Stomach (tissue), 9 donors: ENCODE measurements around the gene TTC24. TPM values are rescaled to one million over a fixed set of nuclear protein-coding genes. Genes with fewer than 3 reads are reported as not detected.

Experiments
- DNase-seq, 2 donors: peaks; one replicate each; pipeline versions ENCODE4 v3.0.0 to v3.0.0-alpha.2; 2013 to 2019
- H3K27ac ChIP-seq, 5 donors: fragments of 200-600 bp in 4 of 5; sonication (generic) in 4 of 5; one replicate each; pipeline ENCODE4 v1.5.1; 2013 to 2019; ENCODE audit warnings: mild to moderate bottlenecking in 1 of 5, moderate library complexity in 1 of 5
- H3K27me3 ChIP-seq, 3 donors: fragments of 200-600 bp; sonication (generic); one replicate each; pipeline ENCODE4 v1.5.1; 2017 to 2019; ENCODE audit warnings: mixed run types in 1 of 3
- H3K36me3 ChIP-seq, 4 donors: fragments of 200-600 bp; sonication (generic); 1 replicate in 3 of 4; 2 replicates in 1 of 4; pipeline ENCODE4 v1.5.1; 2016 to 2019
- H3K4me1 ChIP-seq, 4 donors: fragments of 200-600 bp; sonication (generic); one replicate each; pipeline ENCODE4 v1.5.1; 2016 to 2019
- H3K4me3 ChIP-seq, 4 donors: fragments of 200-600 bp; sonication (generic) in 3 of 4; one replicate each; pipeline ENCODE4 v1.5.1; 2016 to 2019; ENCODE audit warnings: mild to moderate bottlenecking in 1 of 4
- H3K9me3 ChIP-seq, 4 donors: fragments of 200-600 bp; sonication (generic); one replicate each; pipeline ENCODE4 v1.5.1; 2016 to 2019
- CTCF ChIP-seq, 7 experiments: fragments of 450-650 bp in 4 of 7; fragments of 200-600 bp in 3 of 7; sonication (generic) in 3 of 7; IDR thresholded peaks; one replicate each; pipeline ENCODE4 v1.5.1; 2016 to 2019; ENCODE audit warnings: antibody characterized with exemption in 7 of 7, control low read depth in 2 of 7, mild to moderate bottlenecking in 1 of 7
- EP300 ChIP-seq: sonication (generic); formaldehyde crosslinking; IDR thresholded peaks from one replicate; pipeline ENCODE4 v1.6.1; 2017; ENCODE audit warnings: antibody characterized with exemption
- POLR2A ChIP-seq, 4 donors: fragments of 450-650 bp; IDR thresholded peaks; one replicate each; pipeline ENCODE4 v1.6.1; 2016; ENCODE audit warnings: antibody characterized with exemption in 4 of 4, control low read depth in 2 of 4, mild to moderate bottlenecking in 1 of 4, moderate library complexity in 1 of 4
- POLR2AphosphoS5 ChIP-seq, 3 donors: sonication (generic); formaldehyde crosslinking; IDR thresholded peaks; one replicate each; pipeline ENCODE4 v1.6.1; 2016; ENCODE audit warnings: antibody characterized with exemption in 3 of 3
- WGBS, 5 donors: extraction: QIAGEN DNeasy Blood & Tissue Kit in 3 of 5; methylation state at CpG; one replicate each; pipeline versions ENCODE4 v1.1.5 to v1.1.7; 2013 to 2018; 5-methylcytosine and 5-hydroxymethylcytosine counted together
- intact Hi-C: fragments of 100-400 bp; cut with DNase I; formaldehyde crosslinking; loops from one replicate; pipeline ENCODE4 v1.15.1; 2023; ENCODE audit warnings: low total_unique reads
- polyA plus RNA-seq, 3 donors: library from polyadenylated mRNA; stranded (reverse); fragments of 200-250 nt; gene quantifications; one replicate each; pipeline ENCODE4 v1.2.3, GENCODE V29; 2013
- total RNA-seq, 5 donors: library from RNA; depleted of rRNA; stranded (reverse); fragments of >200 nt; gene quantifications; one replicate each; pipeline versions ENCODE4 v1.1.0 to v1.2.3, GENCODE V29; 2014 to 2016
- donor health status: healthy with polysubstance abuse.
- donor health status: Bipolar disorder and iron deficiency.
- donor health status: healthy.

The TTC24 gene
- total and polyA plus RNA-seq, 8 donors: 0.55 TPM; not detected in 7

DNA sequence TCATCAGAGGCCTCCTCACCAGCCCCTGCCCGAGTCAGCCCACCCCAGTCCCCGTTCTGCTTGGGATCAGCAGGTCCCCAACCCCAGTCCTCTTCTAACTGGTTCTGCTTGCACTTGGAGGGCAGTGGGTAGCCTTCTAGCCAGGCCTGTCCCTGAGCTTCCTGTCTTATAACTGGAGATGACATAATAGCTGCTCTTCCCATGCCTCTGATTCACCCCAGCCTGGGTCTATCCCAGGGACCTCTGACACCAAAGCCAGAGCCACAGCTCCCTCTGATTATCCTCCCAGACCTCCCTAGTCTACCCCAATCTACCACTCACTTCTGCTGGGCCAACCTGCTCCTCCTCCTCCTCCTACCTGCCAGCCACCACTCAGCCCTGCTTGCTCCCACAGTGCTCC is 38.6 kb upstream of the TTC24 start:
- intact Hi-C loops: no loop called here
- no peak for DNase-seq
- peaks cover 0 to 6% (median 0%) of the 10 kb centered on the region in 4 donors for H3K36me3 ChIP-seq
- TF ChIP-seq CTCF (IDR thresholded peaks at IDR 0.05) (no peak), EP300 (no peak), POLR2A (IDR thresholded peaks at IDR 0.05) (no peak), POLR2AphosphoS5 (IDR thresholded peaks at IDR 0.05) (no peak)
- H3K9me3 ChIP-seq: no peaks in the 10 kb centered on the region
- 92 to 100% (median 93%) methylated on average over 2 of the region's 2 CpGs for WGBS, 5 donors
- H3K27me3 ChIP-seq: no peaks in the 10 kb centered on the region
- no peak overlapping the region for H3K27ac ChIP-seq
- no peaks in the 10 kb centered on the region for H3K4me1 ChIP-seq
- no peak overlapping the region for H3K4me3 ChIP-seq

- Histone ChIP-seq H3K9me3 (no peaks in the 10 kb centered on the region), H3K4me1 (no peaks in the 10 kb centered on the region), H3K36me3 (peaks cover 0 to 6% (median 0%) of the 10 kb centered on the region in 4 donors), H3K27ac (no peak overlapping the region), H3K27me3 (no peaks in the 10 kb centered on the region), H3K4me3 (no peak overlapping the region)
- no peak for DNase-seq
- TF ChIP-seq POLR2A (IDR thresholded peaks at IDR 0.05) (no peak), POLR2AphosphoS5 (IDR thresholded peaks at IDR 0.05) (no peak), CTCF (IDR thresholded peaks at IDR 0.05) (no peak), EP300 (no peak)
- WGBS, 5 donors: 69 to 94% (median 88%) methylated on average over 1 of the region's 1 CpG
- intact Hi-C loops: no loop called here
Observed at GRCh38 chr1:156543066-156543465, 36.5 kb upstream of the TTC24 start.

- H3K4me3 ChIP-seq: no peak overlapping the region
- H3K27ac ChIP-seq: no peak overlapping the region
- no peaks in the 10 kb centered on the region for H3K4me1 ChIP-seq
- H3K27me3 ChIP-seq: no peaks in the 10 kb centered on the region
- no peak for DNase-seq
- no peak for TF ChIP-seq POLR2A (IDR thresholded peaks at IDR 0.05)
- TF ChIP-seq EP300: no peak
- no peak for TF ChIP-seq POLR2AphosphoS5 (IDR thresholded peaks at IDR 0.05)
- no peak for TF ChIP-seq CTCF (IDR thresholded peaks at IDR 0.05)
- H3K36me3 ChIP-seq: peaks cover 0 to 11% (median 0%) of the 10 kb centered on the region in 4 donors
- H3K9me3 ChIP-seq: no peaks in the 10 kb centered on the region
- intact Hi-C loops: no loop called here
- WGBS, 5 donors: 95 to 98% (median 97%) methylated on average over 3 of the region's 3 CpGs
Observed at GRCh38 chr1:156544592-156545102, 34.9 kb upstream of the TTC24 start.

DNA sequence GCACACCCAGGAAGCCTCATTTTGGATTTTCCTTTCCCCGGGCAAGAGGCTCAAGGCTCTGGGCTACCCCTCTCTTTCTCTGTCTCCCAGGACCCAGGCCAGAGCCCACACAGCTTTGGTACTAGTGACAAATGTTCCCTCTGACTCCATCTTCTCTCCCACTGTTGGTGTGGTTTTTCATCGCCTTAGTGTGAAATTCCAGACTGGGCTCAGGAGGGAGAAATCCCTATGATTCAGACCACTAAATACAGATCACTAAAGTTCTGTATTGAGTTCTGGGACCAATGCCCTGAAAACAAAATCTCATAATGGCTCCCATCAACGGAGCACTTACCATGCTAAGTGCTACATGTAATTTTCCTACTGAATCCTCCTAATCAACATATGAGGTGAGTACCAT is 33.3 kb upstream of the TTC24 start:
- TF ChIP-seq EP300: no peak
- no peak for TF ChIP-seq POLR2AphosphoS5 (IDR thresholded peaks at IDR 0.05)
- TF ChIP-seq POLR2A (IDR thresholded peaks at IDR 0.05): no peak
- no peak for TF ChIP-seq CTCF (IDR thresholded peaks at IDR 0.05)
- no peak for DNase-seq
- Histone ChIP-seq H3K4me1 (no peaks in the 10 kb centered on the region), H3K27me3 (no peaks in the 10 kb centered on the region), H3K27ac (no peak overlapping the region), H3K4me3 (no peak overlapping the region), H3K36me3 (peaks cover 0 to 16% (median 0%) of the 10 kb centered on the region in 4 donors), H3K9me3 (no peaks in the 10 kb centered on the region)
- intact Hi-C loops: no loop called here
- 89 to 96% (median 93%) methylated on average over 3 of the region's 3 CpGs for WGBS, 5 donors
